ENCODE measurements around the gene PDIA5.

GRCh38 chr3:123198372-123198771 lies 131.5 kb downstream of the PDIA5 start:
- TF ChIP-seq CTCF (IDR thresholded peaks at IDR 0.05; ENCODE audit: insufficient read depth, low read length) (no peak), SPI1 (IDR thresholded peaks at IDR 0.05; ENCODE audit: borderline replicate concordance, low read depth) (no peak), POLR2AphosphoS5 (IDR thresholded peaks at IDR 0.05; ENCODE audit: low read depth) (no peak)
